ENCODE data around the gene SLC44A5.
"Not testable (repeated sequence)": the region's sequence is repeated elsewhere in the genome, so short reads cannot be mapped to it uniquely, and the experiment has no call there.

Gene SLC44A5

GRCh38 chr1:75366595-75366994, 244.3 kb downstream of the SLC44A5 start:
- no peak for DNase-seq
- no peak overlapping the region for H3K14ac ChIP-seq (ENCODE audit: low read length)
- no peak overlapping the region for H2BK5ac ChIP-seq (ENCODE audit: low read depth, low read length, poor library complexity)

GRCh38 chr1:75361260-75361659, 249.7 kb downstream of the SLC44A5 start:
- Histone ChIP-seq H3K18ac (ENCODE audit: low read length) (no peak overlapping the region), H3K14ac (ENCODE audit: low read length) (no peak overlapping the region), H2BK12ac (ENCODE audit: low read length) (no peak overlapping the region), H2BK120ac (ENCODE audit: insufficient read depth, low read length, poor library complexity) (no peak overlapping the region), H3K4me3 (ENCODE audit: low read depth, low read length) (no peak overlapping the region), H3K9me3 (ENCODE audit: insufficient read depth, low read depth, low read length) (no peaks in the 10 kb centered on the region), H4K91ac (ENCODE audit: low read depth, low read length) (no peak overlapping the region), H3K27ac (ENCODE audit: low read depth, low read length) (no peak overlapping the region), H2AK5ac (ENCODE audit: low read length) (no peak overlapping the region), H2AFZ (ENCODE audit: insufficient read depth, low read length, poor library complexity) (no peak overlapping the region), H3K79me1 (ENCODE audit: low read length) (no peaks in the 10 kb centered on the region), H3K4me1 (ENCODE audit: control insufficient read depth in 1 of 2, insufficient read depth in 2 of 2, low read length in 2 of 2) (no peaks in the 10 kb centered on the region), H3K4me2 (ENCODE audit: low read length) (no peak overlapping the region), H2BK5ac (ENCODE audit: low read depth, low read length, poor library complexity) (no peak overlapping the region), H3K79me2 (ENCODE audit: control insufficient read depth, insufficient read depth, low read length, poor library complexity) (no peaks in the 10 kb centered on the region), H3K9ac (ENCODE audit: low read length) (no peak overlapping the region), H3K23ac (ENCODE audit: low read length) (no peak overlapping the region), H3K4ac (ENCODE audit: low read depth, low read length) (no peak overlapping the region), H3K27me3 (ENCODE audit: insufficient read depth, low read length) (no peaks in the 10 kb centered on the region), H4K12ac (ENCODE audit: low read depth, low read length) (no peak overlapping the region), H4K8ac (ENCODE audit: low read depth, low read length) (no peak overlapping the region), H3K36me3 (ENCODE audit: control insufficient read depth in 1 of 2, insufficient read depth in 2 of 2, low read length in 2 of 2) (no peaks in the 10 kb centered on the region)
- no CpG with 5 or more reads among the region's 2 CpGs for WGBS (ENCODE audit: extremely low coverage, insufficient coverage, insufficient read length)
- no peak for DNase-seq

More at GRCh38 chr1:75366595-75366994, 244.3 kb downstream of the SLC44A5 start:
- Histone ChIP-seq H3K4me1 (ENCODE audit: control insufficient read depth in 1 of 2, insufficient read depth in 2 of 2, low read length in 2 of 2) (no peaks in the 10 kb centered on the region), H2BK120ac (ENCODE audit: insufficient read depth, low read length, poor library complexity) (no peak overlapping the region), H3K4ac (ENCODE audit: low read depth, low read length) (no peak overlapping the region), H3K23ac (ENCODE audit: low read length) (no peak overlapping the region), H3K27me3 (ENCODE audit: insufficient read depth, low read length) (no peaks in the 10 kb centered on the region), H4K8ac (ENCODE audit: low read depth, low read length) (no peak overlapping the region), H3K4me3 (ENCODE audit: low read depth, low read length) (no peak overlapping the region), H2BK12ac (ENCODE audit: low read length) (no peak overlapping the region), H3K36me3 (ENCODE audit: control insufficient read depth in 1 of 2, insufficient read depth in 2 of 2, low read length in 2 of 2) (no peaks in the 10 kb centered on the region), H3K79me1 (ENCODE audit: low read length) (no peaks in the 10 kb centered on the region), H3K79me2 (ENCODE audit: control insufficient read depth, insufficient read depth, low read length, poor library complexity) (no peaks in the 10 kb centered on the region), H4K91ac (ENCODE audit: low read depth, low read length) (no peak overlapping the region), H2AFZ (ENCODE audit: insufficient read depth, low read length, poor library complexity) (no peak overlapping the region), H3K18ac (ENCODE audit: low read length) (no peak overlapping the region), H4K12ac (ENCODE audit: low read depth, low read length) (no peak overlapping the region), H2AK5ac (ENCODE audit: low read length) (no peak overlapping the region), H3K9ac (ENCODE audit: low read length) (no peak overlapping the region), H3K27ac (ENCODE audit: low read depth, low read length) (no peak overlapping the region), H3K9me3 (ENCODE audit: insufficient read depth, low read depth, low read length) (no peaks in the 10 kb centered on the region), H3K4me2 (ENCODE audit: low read length) (no peak overlapping the region)
- no CpG with 5 or more reads among the region's 1 CpG for WGBS (ENCODE audit: extremely low coverage, insufficient coverage, insufficient read length)

GRCh38 chr1:75354267-75354666, 256.6 kb downstream of the SLC44A5 start:
- H3K27ac ChIP-seq (ENCODE audit: low read depth, low read length); H4K12ac ChIP-seq (ENCODE audit: low read depth, low read length); H2BK5ac ChIP-seq (ENCODE audit: low read depth, low read length, poor library complexity); H2BK12ac ChIP-seq (ENCODE audit: low read length); H4K8ac ChIP-seq (ENCODE audit: low read depth, low read length); H3K14ac ChIP-seq (ENCODE audit: low read length); H3K23ac ChIP-seq (ENCODE audit: low read length); H3K4me2 ChIP-seq (ENCODE audit: low read length); DNase-seq; H3K4ac ChIP-seq (ENCODE audit: low read depth, low read length); H3K18ac ChIP-seq (ENCODE audit: low read length); H3K79me1 ChIP-seq (ENCODE audit: low read length); H3K9me3 ChIP-seq (ENCODE audit: insufficient read depth, low read depth, low read length); H4K91ac ChIP-seq (ENCODE audit: low read depth, low read length); H2BK120ac ChIP-seq (ENCODE audit: insufficient read depth, low read length, poor library complexity); H3K79me2 ChIP-seq (ENCODE audit: control insufficient read depth, insufficient read depth, low read length, poor library complexity); H2AK5ac ChIP-seq (ENCODE audit: low read length); H3K4me3 ChIP-seq (ENCODE audit: low read depth, low read length); H3K27me3 ChIP-seq (ENCODE audit: insufficient read depth, low read length); H3K36me3 ChIP-seq (ENCODE audit: control insufficient read depth in 1 of 2, insufficient read depth in 2 of 2, low read length in 2 of 2); H3K4me1 ChIP-seq (ENCODE audit: control insufficient read depth in 1 of 2, insufficient read depth in 2 of 2, low read length in 2 of 2); H3K9ac ChIP-seq (ENCODE audit: low read length); H2AFZ ChIP-seq (ENCODE audit: insufficient read depth, low read length, poor library complexity): not testable (repeated sequence)
- WGBS (ENCODE audit: extremely low coverage, insufficient coverage, insufficient read length), result no CpG with 5 or more reads among the region's 6 CpGs

- H3K4me3 ChIP-seq (ENCODE audit: low read depth, low read length), result no peak overlapping the region
- no peaks in the 10 kb centered on the region for H3K79me1 ChIP-seq (ENCODE audit: low read length)
- H3K4ac ChIP-seq (ENCODE audit: low read depth, low read length), result no peak overlapping the region
- no peak overlapping the region for H2AK5ac ChIP-seq (ENCODE audit: low read length)
- no peak overlapping the region for H2BK5ac ChIP-seq (ENCODE audit: low read depth, low read length, poor library complexity)
- no peak for DNase-seq
- H3K36me3 ChIP-seq (ENCODE audit: control insufficient read depth in 1 of 2, insufficient read depth in 2 of 2, low read length in 2 of 2), result no peaks in the 10 kb centered on the region
- no peak overlapping the region for H4K91ac ChIP-seq (ENCODE audit: low read depth, low read length)
- H3K79me2 ChIP-seq (ENCODE audit: control insufficient read depth, insufficient read depth, low read length, poor library complexity), result no peaks in the 10 kb centered on the region
- H3K9me3 ChIP-seq (ENCODE audit: insufficient read depth, low read depth, low read length), result no peaks in the 10 kb centered on the region
- no peak overlapping the region for H3K9ac ChIP-seq (ENCODE audit: low read length)
- no peak overlapping the region for H3K23ac ChIP-seq (ENCODE audit: low read length)
- H3K18ac ChIP-seq (ENCODE audit: low read length), result no peak overlapping the region
- no peak overlapping the region for H2BK12ac ChIP-seq (ENCODE audit: low read length)
- no peak overlapping the region for H2BK120ac ChIP-seq (ENCODE audit: insufficient read depth, low read length, poor library complexity)
- H3K27ac ChIP-seq (ENCODE audit: low read depth, low read length), result no peak overlapping the region
- H3K4me1 ChIP-seq (ENCODE audit: control insufficient read depth in 1 of 2, insufficient read depth in 2 of 2, low read length in 2 of 2), result no peaks in the 10 kb centered on the region
- WGBS (ENCODE audit: extremely low coverage, insufficient coverage, insufficient read length), result no CpG with 5 or more reads among the region's 2 CpGs
- H3K14ac ChIP-seq (ENCODE audit: low read length), result no peak overlapping the region
- H3K27me3 ChIP-seq (ENCODE audit: insufficient read depth, low read length), result no peaks in the 10 kb centered on the region
- H4K12ac ChIP-seq (ENCODE audit: low read depth, low read length), result no peak overlapping the region
- no peak overlapping the region for H4K8ac ChIP-seq (ENCODE audit: low read depth, low read length)
- H3K4me2 ChIP-seq (ENCODE audit: low read length), result no peak overlapping the region
- no peak overlapping the region for H2AFZ ChIP-seq (ENCODE audit: insufficient read depth, low read length, poor library complexity)
These were observed 257.9 kb downstream of the SLC44A5 start for GRCh38 chr1:75353051-75353450.

All from trophoblast cell (in vitro differentiated cells and primary cell).